HEK293 (cell line): ENCODE data around the gene PACSIN2.

Experiments used
- CTCF ChIA-PET: fragments of 350-600 bp; formaldehyde crosslinking; extraction: SDS; loops from one replicate; lab custom pipeline; 2021; ENCODE audit warnings: antibody characterized with exemption; lab: Yijun Ruan, JAX
- POLR2A ChIA-PET: fragments of 300-600 bp; formaldehyde crosslinking; extraction: SDS; loops from one replicate; lab custom pipeline; 2020; ENCODE audit warnings: antibody characterized with exemption, inconsistent platforms; lab: Yijun Ruan, JAX
- H3K27ac ChIP-seq: fragments of 200-500 bp; sonication (Bioruptor generic); 2 replicates; pipeline ENCODE4 v1.5.1; 2014; ENCODE audit warnings: low read depth, low read length, control low read depth, inconsistent platforms; ENCODE audit errors: extremely low read depth
- H3K36me3 ChIP-seq, 2 experiments: fragments of 200-500 bp in 1 of 2; sonication (Bioruptor generic) in 1 of 2; 1 replicate in 1 of 2; 2 replicates in 1 of 2; pipeline ENCODE4 v1.5.1; 2014 to 2017; ENCODE audit warnings: inconsistent platforms in 2 of 2, low read length in 2 of 2; ENCODE audit not compliant: control insufficient read depth in 2 of 2, insufficient read depth in 1 of 2
- H3K4me1 ChIP-seq: fragments of 200-500 bp; sonication (Bioruptor generic); 2 replicates; pipeline ENCODE4 v1.5.1; 2014; ENCODE audit warnings: mild to moderate bottlenecking, low read length, inconsistent platforms; ENCODE audit not compliant: control insufficient read depth, insufficient read depth
- H3K4me3 ChIP-seq: 2 replicates; pipeline ENCODE4 v1.5.1; 2011; ENCODE audit warnings: low read depth, mild to moderate bottlenecking, control low read depth, low read length, moderate library complexity
- H3K9me3 ChIP-seq: fragments of 200-500 bp; sonication (Bioruptor generic); 2 replicates; pipeline ENCODE4 v1.5.1; 2014; ENCODE audit warnings: low read depth, low read length, inconsistent platforms; ENCODE audit not compliant: control insufficient read depth, insufficient read depth
- EGR2 ChIP-seq: fragments of 450-650 bp; formaldehyde crosslinking; IDR thresholded peaks from 2 replicates; pipeline ENCODE4 v1.5.1; 2016; ENCODE audit warnings: low read depth, missing biosample characterization, missing genetic modification characterization
- GLI4 ChIP-seq: fragments of 450-650 bp; formaldehyde crosslinking; IDR thresholded peaks from 2 replicates; pipeline ENCODE4 v1.5.1; 2016; ENCODE audit warnings: missing biosample characterization, missing genetic modification characterization
- PRDM1 ChIP-seq: fragments of 450-650 bp; formaldehyde crosslinking; IDR thresholded peaks from 2 replicates; pipeline ENCODE4; 2016; ENCODE audit warnings: missing biosample characterization, missing genetic modification characterization
- SCRT2 ChIP-seq: fragments of 450-650 bp; formaldehyde crosslinking; IDR thresholded peaks from 2 replicates; pipeline ENCODE4 v1.5.1; 2016; ENCODE audit warnings: missing biosample characterization, missing genetic modification characterization
- ZBTB17 ChIP-seq: fragments of 450-650 bp; formaldehyde crosslinking; IDR thresholded peaks from 2 replicates; pipeline ENCODE4 v1.5.1; 2016; ENCODE audit warnings: missing biosample characterization, missing genetic modification characterization
- ZEB2 ChIP-seq: fragments of 450-650 bp; formaldehyde crosslinking; IDR thresholded peaks from 2 replicates; pipeline ENCODE4 v1.5.1; 2016; ENCODE audit warnings: missing biosample characterization, missing genetic modification characterization
- ZIC2 ChIP-seq: fragments of 450-650 bp; formaldehyde crosslinking; IDR thresholded peaks from 2 replicates; pipeline ENCODE4 v1.5.1; 2016; ENCODE audit warnings: missing biosample characterization, missing genetic modification characterization
- ZNF121 ChIP-seq: fragments of 450-650 bp; formaldehyde crosslinking; IDR thresholded peaks from 2 replicates; pipeline ENCODE4 v1.5.1; 2016; ENCODE audit warnings: missing biosample characterization, missing genetic modification characterization
- ZNF223 ChIP-seq: fragments of 450-650 bp; formaldehyde crosslinking; IDR thresholded peaks from 2 replicates; pipeline ENCODE4 v1.5.1; 2016; ENCODE audit warnings: missing biosample characterization, missing genetic modification characterization
- ZNF292 ChIP-seq: fragments of 450-650 bp; formaldehyde crosslinking; IDR thresholded peaks from 2 replicates; pipeline ENCODE4 v1.5.1; 2016; ENCODE audit warnings: low read depth, missing biosample characterization, missing genetic modification characterization, borderline replicate concordance
- ZNF335 ChIP-seq: fragments of 450-650 bp; formaldehyde crosslinking; conservative IDR thresholded peaks from 2 replicates; pipeline ENCODE4 v1.5.1; 2016; ENCODE audit warnings: missing biosample characterization, missing genetic modification characterization
- ZNF394 ChIP-seq: fragments of 450-650 bp; formaldehyde crosslinking; IDR thresholded peaks from 2 replicates; pipeline ENCODE4 v1.5.1; 2016; ENCODE audit warnings: missing biosample characterization, missing genetic modification characterization, mild to moderate bottlenecking, moderate library complexity, borderline replicate concordance
- ZNF530 ChIP-seq: fragments of 450-650 bp; formaldehyde crosslinking; IDR thresholded peaks from 2 replicates; pipeline ENCODE4 v1.5.1; 2016; ENCODE audit warnings: low read depth, missing biosample characterization, missing genetic modification characterization
- ZNF571 ChIP-seq: fragments of 450-650 bp; formaldehyde crosslinking; IDR thresholded peaks from 2 replicates; pipeline ENCODE4 v1.5.0; 2017; ENCODE audit warnings: missing biosample characterization, missing genetic modification characterization
- ZNF585B ChIP-seq: fragments of 450-650 bp; formaldehyde crosslinking; IDR thresholded peaks from 2 replicates; pipeline ENCODE4 v1.5.1; 2016; ENCODE audit warnings: missing biosample characterization, missing genetic modification characterization
- ZNF701 ChIP-seq: fragments of 450-650 bp; formaldehyde crosslinking; IDR thresholded peaks from 2 replicates; pipeline ENCODE4 v1.5.1; 2016; ENCODE audit warnings: missing biosample characterization, missing genetic modification characterization
- TF ChIP-seq, protein P1 (sequence below): fragments of 450-650 bp; formaldehyde crosslinking; IDR thresholded peaks from 2 replicates; pipeline ENCODE4 v1.5.1; 2017; ENCODE audit warnings: missing biosample characterization, missing genetic modification characterization
- TF ChIP-seq, protein P2 (sequence below): fragments of 450-650 bp; formaldehyde crosslinking; IDR thresholded peaks from 2 replicates; pipeline ENCODE4 v1.5.1; 2016; ENCODE audit warnings: missing biosample characterization, missing genetic modification characterization
- TF ChIP-seq, protein P3 (sequence below): fragments of 450-650 bp; formaldehyde crosslinking; IDR thresholded peaks from 2 replicates; pipeline ENCODE4 v1.5.1; 2017; ENCODE audit warnings: missing biosample characterization, missing genetic modification characterization
- TF ChIP-seq, protein P4 (sequence below): sonication (generic); formaldehyde crosslinking; IDR thresholded peaks from 2 replicates; pipeline ENCODE4 v1.8.1; 2022; ENCODE audit warnings: mild to moderate bottlenecking, moderate library complexity, missing genetic modification reagents

Gene PACSIN2

DNA sequence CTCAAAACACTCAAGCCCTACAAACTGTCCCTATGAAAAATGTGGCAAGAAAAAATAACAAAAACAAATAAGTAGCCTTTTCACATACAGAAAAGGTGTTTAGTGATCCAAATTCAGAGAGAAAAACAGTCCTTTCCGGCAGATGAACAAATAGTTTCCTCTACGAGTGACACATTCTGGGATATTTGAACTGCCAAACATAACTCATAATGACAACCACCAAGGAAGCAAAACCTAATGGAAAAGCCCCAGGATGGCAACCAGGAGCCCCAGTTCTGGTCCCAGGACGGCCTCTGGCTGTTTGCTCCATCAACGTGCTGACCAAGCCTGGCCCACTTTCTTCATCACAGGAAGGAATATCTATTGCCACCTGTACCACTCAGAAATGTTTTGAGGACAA is 6.0 kb downstream of the PACSIN2 start:
- POLR2A ChIA-PET: no interaction called here
- no peak overlapping the region for H3K27ac ChIP-seq
- H3K4me3 ChIP-seq: no peak overlapping the region
- no peaks in the 10 kb centered on the region for H3K36me3 ChIP-seq
- CTCF ChIA-PET: interaction anchor here (0.6 to 0.7 kb wide), 2 partner anchors 104 to 114 kb away, joined by 3 read pairs; no protein-coding TSS in a partner anchor
- TF ChIP-seq, protein P1, sequence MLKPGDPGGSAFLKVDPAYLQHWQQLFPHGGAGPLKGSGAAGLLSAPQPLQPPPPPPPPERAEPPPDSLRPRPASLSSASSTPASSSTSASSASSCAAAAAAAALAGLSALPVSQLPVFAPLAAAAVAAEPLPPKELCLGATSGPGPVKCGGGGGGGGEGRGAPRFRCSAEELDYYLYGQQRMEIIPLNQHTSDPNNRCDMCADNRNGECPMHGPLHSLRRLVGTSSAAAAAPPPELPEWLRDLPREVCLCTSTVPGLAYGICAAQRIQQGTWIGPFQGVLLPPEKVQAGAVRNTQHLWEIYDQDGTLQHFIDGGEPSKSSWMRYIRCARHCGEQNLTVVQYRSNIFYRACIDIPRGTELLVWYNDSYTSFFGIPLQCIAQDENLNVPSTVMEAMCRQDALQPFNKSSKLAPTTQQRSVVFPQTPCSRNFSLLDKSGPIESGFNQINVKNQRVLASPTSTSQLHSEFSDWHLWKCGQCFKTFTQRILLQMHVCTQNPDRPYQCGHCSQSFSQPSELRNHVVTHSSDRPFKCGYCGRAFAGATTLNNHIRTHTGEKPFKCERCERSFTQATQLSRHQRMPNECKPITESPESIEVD (tag by site-specific recombination): 0 out of 2 replicates have a peak, but pooled peaks have one; percentile 35
- no peak for TF ChIP-seq ZNF701 (tag by site-specific recombination)
- no peaks in the 10 kb centered on the region for H3K9me3 ChIP-seq
- H3K4me1 ChIP-seq: peaks cover 23% of the 10 kb centered on the region

DNA sequence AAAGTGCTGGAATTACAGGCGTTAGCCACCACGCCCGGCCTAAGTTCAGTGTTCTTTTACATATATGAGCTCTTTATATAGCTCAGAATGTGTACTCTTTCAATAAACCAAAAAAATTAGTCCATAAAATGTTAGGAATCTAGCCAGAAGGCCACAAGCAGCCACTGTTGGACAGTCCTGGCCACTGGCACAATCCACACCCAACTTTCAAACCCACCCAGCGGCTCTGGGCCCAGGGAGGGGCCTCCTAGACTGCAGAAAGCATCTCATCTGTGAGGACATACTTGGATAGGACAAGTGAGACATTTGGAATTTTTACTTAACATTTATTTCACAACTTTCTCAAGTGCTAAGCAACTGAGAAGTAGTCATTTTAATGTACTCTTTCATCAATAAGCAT is 6.4 kb downstream of the PACSIN2 start:
- Histone ChIP-seq H3K4me1 (peaks cover 20% of the 10 kb centered on the region), H3K4me3 (no peak overlapping the region), H3K27ac (no peak overlapping the region), H3K9me3 (no peaks in the 10 kb centered on the region), H3K36me3 (no peaks in the 10 kb centered on the region)
- POLR2A ChIA-PET: interaction anchor here (0.6 kb wide), 1 partner anchor 176 kb away, joined by 4 read pairs; no protein-coding TSS in a partner anchor
- TF ChIP-seq GLI4 (no peak), ZNF571 (tag by site-specific recombination) (no peak), ZNF530 (no peak), ZNF223 (tag by site-specific recombination) (no peak)
- TF ChIP-seq, protein P2, sequence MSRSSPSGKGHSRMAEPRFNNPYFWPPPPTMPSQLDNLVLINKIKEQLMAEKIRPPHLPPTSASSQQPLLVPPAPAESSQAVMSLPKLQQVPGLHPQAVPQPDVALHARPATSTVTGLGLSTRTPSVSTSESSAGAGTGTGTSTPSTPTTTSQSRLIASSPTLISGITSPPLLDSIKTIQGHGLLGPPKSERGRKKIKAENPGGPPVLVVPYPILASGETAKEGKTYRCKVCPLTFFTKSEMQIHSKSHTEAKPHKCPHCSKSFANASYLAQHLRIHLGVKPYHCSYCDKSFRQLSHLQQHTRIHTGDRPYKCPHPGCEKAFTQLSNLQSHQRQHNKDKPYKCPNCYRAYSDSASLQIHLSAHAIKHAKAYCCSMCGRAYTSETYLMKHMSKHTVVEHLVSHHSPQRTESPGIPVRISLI (tag by site-specific recombination): no peak
- CTCF ChIA-PET: interaction anchor here (0.7 kb wide), 1 partner anchor 103 kb away, joined by 3 read pairs; no protein-coding TSS in a partner anchor

DNA sequence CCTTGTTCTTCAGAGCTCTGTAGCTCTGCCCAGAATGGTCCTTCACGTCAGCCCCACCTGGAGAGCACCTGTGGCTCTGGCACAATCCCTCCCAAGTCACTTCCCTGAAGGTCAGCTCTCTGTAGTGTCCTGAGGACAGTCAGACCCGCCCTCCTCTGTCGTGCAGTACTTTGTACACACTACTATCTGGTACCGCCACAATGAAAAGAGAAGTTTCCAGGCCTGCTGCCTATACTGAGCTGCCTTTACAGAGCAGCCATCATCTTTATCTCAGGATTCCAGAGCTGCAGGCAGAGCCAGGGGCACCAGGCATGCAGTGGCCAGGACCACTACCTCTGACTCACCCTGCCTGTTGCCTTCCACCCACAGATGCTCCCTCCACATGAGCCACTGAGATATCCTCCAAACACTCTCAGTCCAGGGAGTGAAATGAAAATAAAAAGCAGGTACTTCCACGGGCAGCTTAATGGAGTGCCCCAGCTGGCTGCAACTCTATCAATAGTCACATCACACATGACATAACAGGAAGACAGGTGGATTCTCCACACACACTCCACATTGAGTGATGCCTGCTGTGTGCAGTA is 7.3 kb downstream of the PACSIN2 start:
- TF ChIP-seq PRDM1 (tag by site-specific recombination) (0 out of 2 replicates have a peak, but pooled peaks have one; percentile 11), ZNF121 (tag by site-specific recombination) (no peak), ZEB2 (tag by site-specific recombination) (no peak), ZIC2 (tag by site-specific recombination) (0 out of 2 replicates have a peak, but pooled peaks have one; percentile 32), ZNF585B (tag by site-specific recombination) (no peak), ZNF335 (tag by site-specific recombination) (peak; percentile 90), ZBTB17 (tag by site-specific recombination) (peak; percentile 27; the same call in 1 of the 2 replicates), SCRT2 (peak; percentile 94), EGR2 (peak; percentile 25; the same call in 1 of the 2 replicates), ZNF394 (peak; percentile 16; the same call in 1 of the 2 replicates), ZNF292 (no peak)
- TF ChIP-seq, protein P3, sequence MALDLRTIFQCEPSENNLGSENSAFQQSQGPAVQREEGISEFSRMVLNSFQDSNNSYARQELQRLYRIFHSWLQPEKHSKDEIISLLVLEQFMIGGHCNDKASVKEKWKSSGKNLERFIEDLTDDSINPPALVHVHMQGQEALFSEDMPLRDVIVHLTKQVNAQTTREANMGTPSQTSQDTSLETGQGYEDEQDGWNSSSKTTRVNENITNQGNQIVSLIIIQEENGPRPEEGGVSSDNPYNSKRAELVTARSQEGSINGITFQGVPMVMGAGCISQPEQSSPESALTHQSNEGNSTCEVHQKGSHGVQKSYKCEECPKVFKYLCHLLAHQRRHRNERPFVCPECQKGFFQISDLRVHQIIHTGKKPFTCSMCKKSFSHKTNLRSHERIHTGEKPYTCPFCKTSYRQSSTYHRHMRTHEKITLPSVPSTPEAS (tag by site-specific recombination): no peak
- TF ChIP-seq, protein P4, sequence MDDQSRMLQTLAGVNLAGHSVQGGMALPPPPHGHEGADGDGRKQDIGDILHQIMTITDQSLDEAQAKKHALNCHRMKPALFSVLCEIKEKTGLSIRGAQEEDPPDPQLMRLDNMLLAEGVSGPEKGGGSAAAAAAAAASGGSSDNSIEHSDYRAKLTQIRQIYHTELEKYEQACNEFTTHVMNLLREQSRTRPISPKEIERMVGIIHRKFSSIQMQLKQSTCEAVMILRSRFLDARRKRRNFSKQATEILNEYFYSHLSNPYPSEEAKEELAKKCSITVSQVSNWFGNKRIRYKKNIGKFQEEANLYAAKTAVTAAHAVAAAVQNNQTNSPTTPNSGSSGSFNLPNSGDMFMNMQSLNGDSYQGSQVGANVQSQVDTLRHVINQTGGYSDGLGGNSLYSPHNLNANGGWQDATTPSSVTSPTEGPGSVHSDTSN (CRISPR knock-in tag): no peak
- H3K4me1 ChIP-seq: peaks cover 16% of the 10 kb centered on the region
- ChIA-PET POLR2A (interaction anchor here (9.9 kb wide), 1 partner anchor 7 kb away, joined by 67 read pairs; the partner anchor contains the start of gene PACSIN2), CTCF (interaction anchor here (0.6 to 0.8 kb wide), 3 partner anchors 48 to 447 kb away, joined by 3 to 4 read pairs (median 3); no protein-coding TSS in a partner anchor)
- H3K4me3 ChIP-seq: no peak overlapping the region
- no peak overlapping the region for H3K27ac ChIP-seq
- no peaks in the 10 kb centered on the region for H3K9me3 ChIP-seq
- H3K36me3 ChIP-seq: no peaks in the 10 kb centered on the region
